Adrenal gland (tissue), 12 donors: ENCODE results near the gene LRP1-AS. TPM values are rescaled to one million over a fixed set of nuclear protein-coding genes. Genes with fewer than 3 reads are reported as not detected.

ENCODE experiments used
- DNase-seq, 7 donors: peaks; one replicate each; pipeline ENCODE4 v3.0.0-alpha.2; 2019 to 2020
- H3K27ac ChIP-seq, 5 donors: fragments of 200-600 bp; sonication (generic) in 4 of 5; 1 replicate in 3 of 5; 2 replicates in 2 of 5; pipeline versions ENCODE4 v1.5.1 to v1.8.0; 2016 to 2020; ENCODE audit warnings: mild to moderate bottlenecking in 1 of 5
- H3K27me3 ChIP-seq: fragments of 200-600 bp; 2 replicates; pipeline ENCODE4 v1.8.0; 2021
- H3K36me3 ChIP-seq, 2 donors: fragments of 200-600 bp; replicated peaks in 1 of 2; 1 replicate in 1 of 2; 2 replicates in 1 of 2; pipeline versions ENCODE4 v1.5.1 to v1.8.0; 2018 to 2022
- H3K4me1 ChIP-seq, 2 donors: fragments of 200-600 bp; replicated peaks in 1 of 2; 1 replicate in 1 of 2; 2 replicates in 1 of 2; pipeline versions ENCODE4 v1.5.1 to v1.8.0; 2018 to 2021
- H3K4me3 ChIP-seq, 4 donors: fragments of 200-600 bp; sonication (generic) in 3 of 4; one replicate each; pipeline ENCODE4 v1.5.1; 2016 to 2018
- H3K9me3 ChIP-seq, 3 donors: fragments of 200-600 bp; sonication (generic) in 1 of 3; replicated peaks in 1 of 3; 1 replicate in 2 of 3; 2 replicates in 1 of 3; pipeline versions ENCODE4 v1.5.1 to v1.8.0; 2016 to 2021
- POLR2A ChIP-seq, 2 donors: fragments of 450-650 bp; IDR thresholded peaks; one replicate each; pipeline ENCODE4 v1.6.1; 2017; ENCODE audit warnings: antibody characterized with exemption in 2 of 2, mild to moderate bottlenecking in 2 of 2, moderate library complexity in 1 of 2
- WGBS, 4 donors: extraction: QIAGEN DNeasy Blood & Tissue Kit in 2 of 4; methylation state at CpG; one replicate each; pipeline versions ENCODE4 v1.1.5 to v1.1.7; 2013 to 2017; 5-methylcytosine and 5-hydroxymethylcytosine counted together
- intact Hi-C, 2 donors: fragments of 100-400 bp; cut with DNase I; formaldehyde crosslinking; loops; one replicate each; pipeline versions ENCODE4 v1.14.1 to v1.15.0; 2022 to 2023
- polyA plus RNA-seq, 3 donors: library from polyadenylated mRNA; stranded (reverse); fragments of 200-250 nt in 2 of 3; fragments of 350-450 nt in 1 of 3; fragmentation: Illumina TruSeq in 1 of 3; extraction: RNeasy Lipid Tissue Mini Kit (QIAGEN cat#74804) in 1 of 3; gene quantifications; one replicate each; pipeline ENCODE4 v1.2.3, GENCODE V29; 2013 to 2014
- total RNA-seq, 9 donors: library from RNA; depleted of rRNA in 4 of 9; stranded (reverse); fragments of >200 nt in 4 of 9; fragments of 120-200 nt in 1 of 9; fragmentation: NEBNext Ultra II Directional in 1 of 9; extraction: Animal tissue kit (Norgen Biotek cat#: 25700) in 1 of 9; gene quantifications; one replicate each; pipeline versions ENCODE4 v1.1.0 to v1.2.4, GENCODE V29; 2013 to 2023
- TF ChIP-seq, protein P1 (sequence below), 6 experiments: fragments of 450-650 bp in 4 of 6; fragments of 200-600 bp in 2 of 6; sonication (generic) in 1 of 6; IDR thresholded peaks; 1 replicate in 5 of 6; 2 replicates in 1 of 6; pipeline versions ENCODE4 v1.5.1 to v1.8.0; 2016 to 2021; ENCODE audit warnings: antibody characterized with exemption in 6 of 6, mild to moderate bottlenecking in 2 of 6, moderate library complexity in 1 of 6
- donor health status: healthy with polysubstance abuse.
- donor health status: Bipolar disorder and iron deficiency.
- donor health status: DM: yes; HTN: yes; CAD: no.
- donor health status: DM: no; HTN: no; CAD: no.
- donor health status: DM: no; HTN: no; CAD: no.
- donor health status: DM: yes; HTN: yes; CAD: no.

Gene LRP1-AS
- total and polyA plus RNA-seq, 12 donors = not detected

DNA sequence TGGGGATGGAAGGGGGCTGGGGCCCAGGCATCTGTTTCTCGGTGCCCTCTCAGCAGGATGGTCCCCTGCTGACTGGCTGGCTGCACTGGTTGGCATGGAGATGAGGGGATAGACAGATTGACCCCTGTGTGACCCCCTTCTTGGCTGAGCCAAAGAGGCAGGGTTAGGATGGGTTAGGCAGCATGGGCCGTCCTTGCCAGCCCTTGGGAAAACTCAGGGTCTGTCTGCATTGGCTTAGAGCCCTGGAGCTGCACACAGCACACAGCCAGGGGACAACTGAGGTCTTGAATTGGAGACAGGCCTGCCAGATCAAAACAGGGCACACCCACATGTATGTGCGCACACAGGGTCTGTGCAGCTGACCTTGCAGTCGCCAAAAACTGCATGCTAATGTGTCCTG is 11.2 kb upstream of the LRP1-AS start:
- no peaks in the 10 kb centered on the region for H3K9me3 ChIP-seq
- WGBS, 4 donors = 60 to 78% (median 68%) methylated on average over 2 to 4 of the region's 4 CpGs
- H3K4me3 ChIP-seq = no peak overlapping the region
- peak in 1 of 7 donors; percentile 31 for DNase-seq
- H3K36me3 ChIP-seq = peaks cover 0 to 54% of the 10 kb centered on the region in 2 donors
- intact Hi-C loops = no loop called here
- peak overlapping the region in 2 of 5 donors; percentile 35 to 77 for H3K27ac ChIP-seq
- peaks cover 4 to 30% of the 10 kb centered on the region in 2 donors for H3K4me1 ChIP-seq
- no peaks in the 10 kb centered on the region for H3K27me3 ChIP-seq
- TF ChIP-seq POLR2A (IDR thresholded peaks at IDR 0.05) = no peak
- TF ChIP-seq, protein P1, sequence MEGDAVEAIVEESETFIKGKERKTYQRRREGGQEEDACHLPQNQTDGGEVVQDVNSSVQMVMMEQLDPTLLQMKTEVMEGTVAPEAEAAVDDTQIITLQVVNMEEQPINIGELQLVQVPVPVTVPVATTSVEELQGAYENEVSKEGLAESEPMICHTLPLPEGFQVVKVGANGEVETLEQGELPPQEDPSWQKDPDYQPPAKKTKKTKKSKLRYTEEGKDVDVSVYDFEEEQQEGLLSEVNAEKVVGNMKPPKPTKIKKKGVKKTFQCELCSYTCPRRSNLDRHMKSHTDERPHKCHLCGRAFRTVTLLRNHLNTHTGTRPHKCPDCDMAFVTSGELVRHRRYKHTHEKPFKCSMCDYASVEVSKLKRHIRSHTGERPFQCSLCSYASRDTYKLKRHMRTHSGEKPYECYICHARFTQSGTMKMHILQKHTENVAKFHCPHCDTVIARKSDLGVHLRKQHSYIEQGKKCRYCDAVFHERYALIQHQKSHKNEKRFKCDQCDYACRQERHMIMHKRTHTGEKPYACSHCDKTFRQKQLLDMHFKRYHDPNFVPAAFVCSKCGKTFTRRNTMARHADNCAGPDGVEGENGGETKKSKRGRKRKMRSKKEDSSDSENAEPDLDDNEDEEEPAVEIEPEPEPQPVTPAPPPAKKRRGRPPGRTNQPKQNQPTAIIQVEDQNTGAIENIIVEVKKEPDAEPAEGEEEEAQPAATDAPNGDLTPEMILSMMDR (IDR thresholded peaks at IDR 0.05) = no peak

DNA sequence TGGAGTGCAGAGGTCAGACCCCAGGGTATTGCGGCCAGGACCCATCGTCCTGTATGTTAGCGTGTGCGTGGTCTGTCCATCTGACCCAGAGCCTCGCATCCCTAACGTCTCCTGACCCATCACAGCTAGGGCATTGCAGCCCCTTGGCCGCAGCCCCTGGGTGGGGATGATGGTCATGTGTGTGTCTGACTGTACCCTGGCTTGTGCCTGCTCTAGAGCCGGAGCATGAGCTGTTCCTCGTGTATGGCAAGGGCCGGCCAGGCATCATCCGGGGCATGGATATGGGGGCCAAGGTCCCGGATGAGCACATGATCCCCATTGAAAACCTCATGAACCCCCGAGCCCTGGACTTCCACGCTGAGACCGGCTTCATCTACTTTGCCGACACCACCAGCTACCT is 10.8 kb upstream of the LRP1-AS start:
- peaks cover 0 to 53% of the 10 kb centered on the region in 2 donors for H3K36me3 ChIP-seq
- H3K4me3 ChIP-seq = no peak overlapping the region
- intact Hi-C loops = no loop called here
- H3K4me1 ChIP-seq = peaks cover 8 to 34% of the 10 kb centered on the region in 2 donors
- no peaks in the 10 kb centered on the region for H3K9me3 ChIP-seq
- peak overlapping the region in 2 of 5 donors; percentile 35 to 77 for H3K27ac ChIP-seq
- WGBS, 4 donors = 54 to 87% (median 80%) methylated on average over 5 to 16 of the region's 16 CpGs
- TF ChIP-seq, protein P1 (IDR thresholded peaks at IDR 0.05) = no peak
- TF ChIP-seq POLR2A (IDR thresholded peaks at IDR 0.05) = no peak
- no peak for DNase-seq
- no peaks in the 10 kb centered on the region for H3K27me3 ChIP-seq

DNA sequence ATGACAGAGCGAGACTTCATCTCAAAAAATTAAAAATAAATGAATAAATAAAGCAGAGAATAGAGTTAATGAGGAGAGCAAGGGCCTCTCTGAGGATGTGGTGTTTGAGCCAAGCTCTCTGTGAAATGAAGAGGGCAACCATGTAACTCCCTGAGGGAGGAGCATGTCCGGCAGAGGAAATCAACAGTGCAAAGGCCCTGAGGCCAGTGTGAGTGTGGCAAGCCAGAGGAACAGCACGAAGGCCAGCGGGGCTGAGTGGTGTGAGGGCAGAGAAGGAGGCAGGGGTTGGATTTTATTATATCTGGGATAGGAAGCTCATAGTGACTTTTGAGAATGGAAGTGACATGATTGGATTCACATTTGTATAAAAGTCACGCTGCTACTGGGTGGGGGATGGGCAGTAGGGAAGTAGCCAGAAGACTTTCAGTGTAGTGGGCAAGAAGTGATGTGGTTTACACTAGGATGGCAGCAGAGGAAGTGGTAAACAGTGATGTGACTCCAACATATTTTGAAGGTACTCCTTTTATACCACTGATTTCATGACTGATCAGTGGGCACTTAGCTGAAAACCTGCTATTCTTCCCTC is 10.3 kb upstream of the LRP1-AS start:
- Histone ChIP-seq H3K4me3 (no peak overlapping the region), H3K27me3 (no peaks in the 10 kb centered on the region), H3K9me3 (no peaks in the 10 kb centered on the region), H3K4me1 (peaks cover 11 to 40% of the 10 kb centered on the region in 2 donors), H3K36me3 (peaks cover 0 to 51% of the 10 kb centered on the region in 2 donors), H3K27ac (peak overlapping the region in 2 of 5 donors; percentile 35 to 77)
- peak in 3 of 7 donors; percentile 43 to 57 (median 49) for DNase-seq
- whole genome bisulfite sequencing, 4 donors = 74 to 79% (median 77%) methylated on average over 5 of the region's 5 CpGs
- TF ChIP-seq, protein P1 (IDR thresholded peaks at IDR 0.05) = no peak
- TF ChIP-seq POLR2A (IDR thresholded peaks at IDR 0.05) = no peak
- intact Hi-C loops = no loop called here

DNA sequence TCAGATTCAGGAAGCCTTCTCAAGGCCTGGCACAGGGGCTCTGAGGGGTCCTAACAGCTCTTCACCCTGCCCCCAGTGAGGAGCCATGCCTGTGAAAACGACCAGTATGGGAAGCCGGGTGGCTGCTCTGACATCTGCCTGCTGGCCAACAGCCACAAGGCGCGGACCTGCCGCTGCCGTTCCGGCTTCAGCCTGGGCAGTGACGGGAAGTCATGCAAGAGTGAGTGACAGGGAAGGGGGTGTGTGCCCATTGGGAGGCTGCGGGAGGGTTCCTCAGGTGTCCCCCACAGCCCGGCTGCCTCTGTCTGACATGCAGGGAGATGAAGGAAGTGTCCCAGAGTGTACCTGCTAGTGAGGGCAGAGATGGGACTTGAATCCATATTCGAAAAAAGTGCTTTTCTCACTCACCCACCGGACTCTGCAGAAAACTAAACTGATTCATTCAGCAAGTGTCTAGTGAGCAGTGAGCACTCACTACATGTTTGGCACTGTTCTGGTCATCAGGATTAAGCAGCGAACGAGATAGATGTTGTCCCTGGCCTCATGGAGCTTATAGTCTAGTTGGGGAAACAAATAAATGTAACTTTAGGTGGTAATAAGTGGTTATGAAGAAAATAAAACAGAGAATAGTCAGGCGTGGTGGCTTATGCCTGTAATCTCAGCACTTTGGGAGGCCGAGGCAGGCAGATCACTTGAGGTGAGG is 9.4 kb upstream of the LRP1-AS start:
- WGBS, 4 donors = 76 to 87% (median 81%) methylated on average over 14 to 16 of the region's 16 CpGs
- Histone ChIP-seq H3K4me1 (peaks cover 20 to 48% of the 10 kb centered on the region in 2 donors), H3K27me3 (no peaks in the 10 kb centered on the region), H3K36me3 (peaks cover 0 to 43% of the 10 kb centered on the region in 2 donors), H3K9me3 (no peaks in the 10 kb centered on the region), H3K27ac (peak overlapping the region in 2 of 5 donors; percentile 35 to 45), H3K4me3 (no peak overlapping the region)
- intact Hi-C loops = no loop called here
- no peak for DNase-seq
- no peak for TF ChIP-seq POLR2A (IDR thresholded peaks at IDR 0.05)
- TF ChIP-seq, protein P1 (IDR thresholded peaks at IDR 0.05) = no peak
